ENCODE results near the gene TP53BP2.

TP53BP2 gene

DNA sequence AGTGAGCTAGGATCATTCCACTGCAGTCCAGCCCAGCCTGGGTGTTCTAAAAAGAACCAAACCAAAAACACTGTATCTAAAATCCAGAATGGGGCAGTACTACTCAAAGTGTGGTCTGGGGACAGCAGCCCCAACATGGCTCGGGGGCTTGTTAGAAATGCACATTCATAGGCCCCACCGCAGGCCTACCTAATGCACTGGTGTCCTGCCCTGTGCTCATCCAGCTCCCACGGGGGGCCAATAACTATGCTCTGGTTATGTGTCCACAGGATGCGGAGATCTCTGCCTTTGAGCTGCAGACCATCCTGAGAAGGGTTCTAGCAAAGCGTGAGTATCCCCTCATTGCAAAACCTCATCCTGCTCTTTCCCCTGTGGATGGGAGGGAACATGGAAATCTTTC, 81.9 kb downstream of the TP53BP2 start:
- no peak for DNase-seq

DNA sequence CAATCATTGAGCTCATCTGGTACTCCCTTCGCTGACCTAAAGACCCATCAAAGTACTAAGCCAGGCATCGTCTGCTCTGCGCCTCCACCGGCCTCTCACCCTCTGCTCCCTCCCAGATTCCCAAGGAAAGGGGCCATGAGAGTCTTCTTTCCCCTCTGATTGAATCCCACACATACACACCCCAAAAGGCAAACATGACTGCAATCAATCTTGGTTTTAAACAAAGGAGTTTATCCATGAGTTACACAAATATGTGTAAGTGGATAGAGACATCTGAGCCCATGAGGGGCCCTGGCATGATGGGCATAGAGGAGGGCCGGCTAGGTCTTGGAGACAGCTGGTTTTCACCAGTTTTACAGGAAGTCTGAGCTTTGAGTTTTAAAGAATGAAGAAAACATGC, 82.5 kb downstream of the TP53BP2 start:
- no peak for DNase-seq

DNA sequence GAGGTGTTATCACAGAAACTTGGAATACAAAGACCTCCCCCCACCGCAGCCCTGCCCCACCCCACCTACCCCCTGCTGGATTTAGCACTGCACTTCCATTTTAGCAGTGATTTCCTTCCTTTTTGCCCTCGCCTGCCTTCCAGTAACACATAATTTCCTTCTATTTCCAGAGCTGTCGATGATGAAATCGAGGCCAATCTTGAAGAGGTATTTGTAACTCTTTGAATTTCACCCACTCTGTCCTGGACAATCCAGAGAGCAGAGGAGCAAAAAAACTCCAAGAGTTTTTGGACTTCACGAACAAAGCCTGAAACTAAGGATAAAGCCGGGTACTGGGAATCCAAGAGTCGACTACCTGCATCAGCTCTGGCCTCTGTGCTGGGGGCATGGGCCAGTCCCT, 84.3 kb downstream of the TP53BP2 start:
- DNase-seq: no peak

GRCh38 chr1:223760833-223761232, 84.9 kb downstream of the TP53BP2 start:
- DNase-seq: no peak

GRCh38 chr1:223759273-223759672, 86.5 kb downstream of the TP53BP2 start:
- no peak for DNase-seq

- no peak for DNase-seq
Measured at GRCh38 chr1:223758734-223759133, 87.0 kb downstream of the TP53BP2 start.

- DNase-seq: no peak
Measured at GRCh38 chr1:223756806-223757700, 88.7 kb downstream of the TP53BP2 start.

- no peak for DNase-seq
Measured at GRCh38 chr1:223755992-223756775, 89.6 kb downstream of the TP53BP2 start.

- no peak for DNase-seq
Measured at GRCh38 chr1:223755432-223755792, 90.3 kb downstream of the TP53BP2 start.

DNA sequence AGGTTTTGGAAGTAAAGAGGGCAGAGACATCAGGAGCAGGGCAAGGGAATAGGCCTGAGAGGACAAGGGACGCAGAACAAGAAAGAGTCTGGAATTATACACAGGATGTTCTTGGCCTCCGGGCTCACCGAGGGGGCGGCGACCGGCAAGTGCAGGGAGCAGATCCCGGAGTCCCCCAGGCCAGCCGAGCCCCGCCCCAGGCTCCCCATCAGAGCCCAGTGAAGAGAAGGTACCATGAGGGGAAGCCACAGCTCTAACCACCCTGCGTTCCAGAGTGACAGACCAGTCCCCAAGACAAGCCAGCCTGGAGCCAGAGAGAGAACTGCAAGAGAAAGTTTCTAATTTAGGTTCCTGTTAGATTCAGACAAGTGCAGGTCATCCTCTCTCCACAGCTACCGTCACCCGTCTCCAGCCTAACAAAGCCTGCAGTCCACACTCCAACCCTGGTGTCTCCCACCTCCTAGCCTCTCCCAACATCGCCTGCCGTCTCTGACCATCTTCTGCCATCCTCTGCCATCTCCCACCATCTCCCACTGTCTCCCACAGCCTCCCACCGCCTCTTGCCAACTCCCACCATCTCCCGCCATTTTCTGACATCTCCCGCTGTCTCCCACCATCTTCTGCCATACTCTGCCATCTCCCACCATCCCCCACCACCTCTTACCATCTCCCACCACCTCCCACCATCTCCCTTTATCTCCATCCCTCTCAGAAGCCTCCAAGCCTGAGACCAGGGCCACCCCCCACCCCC, 90.9 kb downstream of the TP53BP2 start:
- DNase-seq: no peak

DNA sequence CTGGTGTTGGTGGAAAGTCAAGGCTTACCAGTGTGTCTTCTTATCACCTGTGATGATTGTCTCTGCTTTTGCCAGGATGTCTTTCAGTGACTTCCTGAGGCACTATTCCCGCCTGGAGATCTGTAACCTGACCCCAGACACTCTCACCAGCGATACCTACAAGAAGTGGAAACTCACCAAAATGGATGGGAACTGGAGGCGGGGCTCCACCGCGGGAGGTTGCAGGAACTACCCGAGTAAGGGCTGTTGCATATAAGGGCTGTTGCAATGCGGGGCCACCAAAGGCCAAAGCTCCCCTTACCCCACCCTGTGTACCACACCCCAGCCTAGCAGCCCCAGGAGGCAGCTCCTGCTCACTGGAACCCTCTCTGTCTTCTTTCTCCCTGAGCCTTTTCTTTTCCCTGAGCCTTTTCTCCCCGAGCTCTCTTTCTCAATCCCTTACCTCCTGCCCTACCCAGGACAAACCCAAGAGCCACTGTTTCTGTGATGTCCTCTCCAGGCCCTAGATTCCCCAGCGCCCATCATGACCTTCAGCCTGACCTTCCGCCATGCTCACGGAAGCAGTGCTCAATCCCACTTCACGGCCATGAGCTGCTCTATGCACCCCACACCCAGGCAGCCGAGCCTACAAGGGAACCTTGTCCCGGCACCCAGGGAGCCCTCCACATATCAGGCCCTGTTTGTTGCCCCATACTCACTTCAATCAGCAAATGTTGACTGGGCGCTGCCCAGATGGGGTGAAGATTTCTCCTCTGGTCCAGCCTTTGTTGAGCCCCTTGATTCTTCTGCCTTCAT, 92.8 kb downstream of the TP53BP2 start:
- DNase-seq: no peak

DNA sequence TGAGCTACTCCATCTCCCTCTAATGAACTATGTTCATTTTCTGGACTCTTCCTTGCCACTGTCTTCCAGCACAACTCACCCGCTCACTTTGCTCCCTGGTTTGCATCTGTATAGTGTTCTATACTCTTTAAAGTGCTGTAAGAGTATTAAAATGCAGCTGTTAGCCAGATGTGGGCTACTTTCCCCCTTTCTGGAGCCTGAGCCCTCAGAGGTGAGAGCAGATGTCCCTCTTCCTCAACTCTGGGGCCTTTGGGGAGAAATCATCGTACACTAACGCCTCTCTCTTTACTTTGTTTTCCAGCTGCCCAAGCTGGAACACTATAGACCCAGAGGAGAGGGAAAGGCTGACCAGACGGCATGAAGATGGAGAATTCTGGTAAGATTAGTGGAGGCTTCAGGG, 94.1 kb downstream of the TP53BP2 start:
- no peak for DNase-seq

DNA sequence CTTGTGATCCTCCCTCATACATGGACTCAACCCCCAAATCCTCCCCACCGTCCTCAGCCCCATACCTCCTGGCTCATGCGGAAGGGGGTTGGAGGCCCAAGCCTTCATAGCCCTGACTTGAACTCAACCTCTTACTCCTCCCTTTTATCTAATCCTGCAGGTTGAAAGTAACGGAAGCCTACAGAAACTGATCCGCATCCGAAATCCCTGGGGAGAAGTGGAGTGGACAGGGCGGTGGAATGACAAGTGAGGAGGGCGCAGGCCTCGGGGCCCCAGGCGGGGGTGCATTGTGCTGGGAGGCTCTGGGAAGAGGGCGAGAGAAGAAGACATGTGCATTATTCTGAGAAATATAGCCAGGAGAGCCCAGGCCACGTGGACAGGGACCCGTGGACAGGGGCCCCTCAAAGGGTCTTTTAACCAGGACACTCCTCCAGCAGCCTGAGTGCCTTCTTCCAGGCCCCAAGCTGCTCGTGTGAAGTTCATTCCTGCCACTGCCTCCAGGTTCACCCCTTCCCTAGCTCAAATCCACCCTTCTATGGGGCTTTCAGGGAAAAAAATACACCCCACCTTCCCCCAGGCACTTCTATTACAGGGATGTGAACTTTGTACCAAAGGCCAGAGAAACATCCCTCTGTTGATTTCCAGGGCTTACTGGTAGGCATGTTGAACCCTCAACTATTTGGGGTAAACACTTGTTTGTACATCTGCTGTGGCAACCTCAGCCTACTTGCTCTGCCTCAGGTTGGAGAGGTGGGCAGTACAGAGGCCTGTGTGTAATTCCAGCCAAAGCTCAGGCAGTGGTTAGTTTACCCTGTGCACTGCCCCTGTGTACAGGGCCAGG, 94.8 kb downstream of the TP53BP2 start:
- no peak for DNase-seq

- DNase-seq: peak; percentile 62
Measured at GRCh38 chr1:223748773-223749733, 96.7 kb downstream of the TP53BP2 start.

DNA sequence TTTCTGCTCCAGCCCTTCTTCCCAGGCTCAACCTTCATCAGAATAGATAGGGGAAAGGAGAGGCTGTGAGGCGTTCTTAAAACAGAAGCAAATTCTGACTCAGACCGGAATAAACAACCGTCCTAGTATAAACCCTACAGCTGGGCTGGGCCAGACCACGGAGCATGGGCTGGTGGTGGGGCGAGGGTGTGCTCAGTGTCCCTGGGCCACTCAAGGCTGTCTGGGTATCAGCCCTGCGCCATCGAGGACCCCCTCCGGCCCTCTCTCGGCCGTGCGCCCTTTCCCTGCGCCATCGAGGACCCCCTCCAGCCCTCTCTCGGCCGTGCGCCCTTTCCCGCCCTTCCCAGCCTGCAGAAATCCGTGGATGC, 97.4 kb downstream of the TP53BP2 start:
- DNase-seq: no peak

DNA sequence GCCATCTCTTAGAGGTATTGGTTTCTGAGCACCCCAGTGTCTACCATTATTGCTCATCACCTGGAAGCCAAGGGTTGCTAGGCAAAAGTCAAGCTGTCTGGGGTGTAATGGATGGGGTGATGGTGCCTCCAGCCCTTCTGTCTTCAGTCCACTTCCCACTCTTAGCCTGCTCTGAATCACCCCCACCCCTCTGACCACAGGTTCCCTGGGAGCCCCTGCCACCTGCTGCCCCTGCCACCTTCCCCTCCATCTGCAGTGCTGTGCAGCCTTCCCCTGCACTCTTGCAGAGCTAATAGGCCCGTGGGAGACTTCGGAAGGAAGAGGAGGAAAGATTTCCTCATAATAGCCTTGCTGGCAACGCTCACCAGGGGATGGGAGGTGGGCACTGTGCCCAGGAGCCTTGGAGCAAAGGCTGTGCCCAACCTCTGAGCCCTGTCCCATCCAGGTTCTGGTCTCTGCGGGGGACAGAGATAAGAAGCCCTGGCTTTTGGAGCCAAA, 97.9 kb downstream of the TP53BP2 start:
- DNase-seq: no peak

DNA sequence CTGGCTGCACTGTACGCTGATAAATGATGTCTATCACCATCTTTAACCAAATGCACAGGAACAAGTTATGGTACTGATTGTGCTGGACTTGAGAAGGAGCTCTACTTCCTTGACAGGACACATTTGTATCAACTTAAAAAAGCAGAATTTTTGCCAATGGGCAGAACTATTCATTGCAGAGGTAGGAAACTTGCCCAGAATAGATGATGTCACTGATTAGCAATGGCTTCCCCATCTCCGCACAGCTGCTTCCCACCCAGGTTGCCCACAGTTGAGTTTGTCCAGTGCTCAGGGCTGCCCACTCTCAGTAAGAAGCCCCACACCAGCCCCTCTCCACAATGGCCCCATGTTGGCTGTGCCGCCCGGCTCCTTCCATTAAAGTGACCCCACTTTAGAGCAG, 100.0 kb downstream of the TP53BP2 start:
- no peak for DNase-seq

- no peak for DNase-seq
Measured at GRCh38 chr1:223742856-223743517, 102.8 kb downstream of the TP53BP2 start.

DNA sequence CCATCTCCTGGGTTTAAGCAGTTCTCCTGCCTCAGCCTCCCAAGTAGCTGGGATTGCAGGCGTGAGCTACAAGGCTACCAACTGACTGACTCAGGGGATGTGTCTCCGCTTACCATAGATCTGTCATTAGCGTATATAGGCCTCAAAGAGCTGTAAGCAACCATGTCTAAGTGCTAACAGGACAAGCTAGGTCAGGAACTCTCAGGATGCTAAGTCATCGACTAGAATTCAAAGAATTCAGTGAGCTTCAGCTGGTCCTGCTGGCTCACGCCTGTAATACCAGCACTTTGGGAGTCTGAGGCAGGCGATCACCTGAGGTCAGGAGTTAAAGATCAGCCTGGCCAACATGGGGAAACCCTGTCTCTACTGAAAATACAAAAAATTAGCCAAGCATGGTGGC, 103.9 kb downstream of the TP53BP2 start:
- DNase-seq: no peak

Measured in activated T-cell treated with anti-CD3 and anti-CD28 coated beads for 4 hours (primary cell).